ENCODE data around the gene DTWD2.
"Not testable (repeated sequence)": the region's sequence is repeated elsewhere in the genome, so short reads cannot be mapped to it uniquely, and the experiment has no call there.

DTWD2 gene

DNA sequence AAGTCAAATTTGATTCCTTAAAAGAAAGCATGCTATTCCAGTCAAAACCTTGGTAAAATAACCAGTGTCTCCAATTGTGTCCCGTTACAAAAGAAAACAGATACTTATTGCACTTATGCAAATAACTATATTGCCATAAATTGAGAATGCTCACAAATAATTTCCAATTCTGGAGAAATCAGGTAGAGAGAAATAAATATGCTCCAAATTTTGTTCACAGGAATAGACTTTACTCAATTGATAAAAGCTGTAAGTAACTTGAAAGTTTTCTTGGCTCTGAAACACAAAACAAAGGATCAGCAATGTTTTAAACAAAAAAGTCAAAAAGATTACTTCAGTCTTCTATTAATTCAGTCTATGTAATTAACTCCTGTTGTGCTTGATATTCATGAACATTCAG, 7.8 kb upstream of the DTWD2 start:
- FAIRE-seq: no peak

GRCh38 chr5:118994595-118994994, 6.2 kb upstream of the DTWD2 start:
- FAIRE-seq: no peak

GRCh38 chr5:118993118-118993517, 4.8 kb upstream of the DTWD2 start:
- FAIRE-seq: not testable (repeated sequence)

- FAIRE-seq: not testable (repeated sequence)
Observed at GRCh38 chr5:118992055-118992454, 3.7 kb upstream of the DTWD2 start.

DNA sequence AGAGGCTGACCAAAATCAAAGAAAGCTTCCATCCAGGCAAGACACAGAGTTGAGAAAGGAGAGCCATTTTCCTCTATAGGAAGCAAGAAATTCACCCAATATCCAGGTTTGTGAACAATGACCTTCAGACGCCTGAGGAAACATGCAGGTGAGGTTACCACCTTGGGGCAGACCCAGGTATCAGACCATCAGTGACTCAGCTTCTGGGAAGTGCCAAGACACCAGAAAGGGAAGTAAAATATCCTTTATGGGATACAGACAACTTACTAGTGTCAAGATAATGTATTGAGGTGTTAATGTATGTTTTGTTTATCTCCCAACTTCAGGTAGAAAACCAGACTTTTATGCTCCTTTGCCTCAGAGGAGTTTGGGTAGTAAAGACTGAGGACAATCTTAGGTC, 2.2 kb upstream of the DTWD2 start:
- FAIRE-seq: no peak

- no peak for FAIRE-seq
Observed at GRCh38 chr5:118989816-118990215, 1.5 kb upstream of the DTWD2 start.

- no peak for FAIRE-seq
Observed at GRCh38 chr5:118988866-118989180, 476 bp upstream of the DTWD2 start.

- FAIRE-seq: no peak
Observed at GRCh38 chr5:118984602-118985001, 3.7 kb downstream of the DTWD2 start.

DNA sequence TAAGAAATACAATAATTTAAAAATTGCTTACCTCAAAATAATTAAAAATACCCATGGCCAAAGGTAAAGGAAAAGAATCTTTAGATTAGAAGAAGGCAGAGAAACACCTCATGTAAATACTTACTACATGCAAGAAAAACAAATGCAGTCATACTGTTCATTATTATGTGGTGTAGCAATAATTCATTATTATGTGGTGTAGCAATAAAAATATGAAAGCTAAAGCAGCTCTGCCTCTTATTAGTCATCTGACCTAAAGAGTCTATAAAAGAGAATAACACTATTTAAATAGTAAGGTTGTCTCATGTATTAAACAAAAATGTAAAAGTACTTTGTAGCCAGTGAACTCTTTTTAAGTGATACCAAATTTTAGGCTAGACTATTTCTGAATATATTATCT, 6.6 kb downstream of the DTWD2 start:
- FAIRE-seq: no peak

DNA sequence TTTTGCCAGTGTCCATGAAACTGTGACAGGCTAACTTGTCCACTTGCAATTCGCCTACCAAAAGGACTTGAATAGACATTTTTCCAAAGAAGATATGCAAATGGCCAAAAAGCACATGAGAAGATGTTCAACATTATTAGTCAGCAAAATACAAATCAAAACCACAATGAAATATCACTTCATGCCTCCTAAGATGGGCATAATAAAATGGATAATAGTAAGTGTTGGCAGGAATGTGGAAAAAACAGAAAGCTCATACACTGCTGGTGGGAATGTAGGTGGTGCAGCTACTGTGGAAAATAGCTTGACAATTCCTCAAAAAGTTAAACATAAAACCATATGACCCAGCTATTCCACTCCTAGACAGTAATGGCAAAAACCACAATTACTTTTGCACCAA, 7.9 kb downstream of the DTWD2 start:
- no peak for FAIRE-seq

DNA sequence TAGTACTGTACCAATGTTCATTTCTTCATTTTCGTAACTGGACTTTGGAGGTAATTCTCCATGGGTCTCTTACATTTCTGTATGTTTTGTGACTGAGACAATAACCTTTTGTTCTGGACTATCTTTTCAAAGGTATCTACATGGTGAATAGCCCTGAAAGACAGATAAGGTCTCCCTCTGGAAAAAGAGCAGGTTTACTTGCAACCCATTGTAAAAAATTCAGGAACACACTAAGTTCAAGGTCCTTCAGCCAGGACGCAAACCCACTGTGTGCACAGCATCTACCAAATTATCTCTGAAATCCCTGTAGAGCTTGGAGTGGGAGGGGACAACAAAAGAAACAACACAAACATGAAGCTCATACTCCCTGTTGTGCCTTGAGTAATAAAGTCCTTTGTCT, 8.3 kb downstream of the DTWD2 start:
- FAIRE-seq: no peak

DNA sequence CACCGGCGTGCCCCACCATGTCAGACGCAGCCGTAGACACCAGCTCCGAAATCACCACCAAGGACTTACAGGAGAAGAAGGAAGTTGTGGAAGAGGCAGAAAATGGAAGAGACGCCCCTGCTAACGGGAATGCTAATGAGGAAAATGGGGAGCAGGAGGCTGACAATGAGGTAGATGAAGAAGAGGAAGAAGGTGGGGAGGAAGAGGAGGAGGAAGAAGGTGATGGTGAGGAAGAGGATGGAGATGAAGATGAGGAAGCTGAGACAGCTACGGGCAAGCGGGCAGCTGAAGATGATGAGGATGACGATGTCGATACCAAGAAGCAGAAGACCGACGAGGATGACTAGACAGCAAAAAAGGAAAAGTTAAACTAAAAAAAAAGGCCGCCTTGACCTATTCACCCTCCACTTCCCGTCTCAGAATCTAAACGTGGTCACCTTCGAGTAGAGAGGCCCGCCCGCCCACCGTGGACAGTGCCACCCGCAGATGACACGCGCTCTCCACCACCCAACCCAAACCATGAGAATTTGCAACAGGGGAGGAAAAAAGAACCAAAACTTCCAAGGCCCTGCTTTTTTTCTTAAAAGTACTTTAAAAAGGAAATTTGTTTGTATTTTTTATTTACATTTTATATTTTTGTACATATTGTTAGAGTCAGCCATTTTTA, 14.4 kb downstream of the DTWD2 start:
- not testable (repeated sequence) for FAIRE-seq

- no peak for FAIRE-seq
Observed at GRCh38 chr5:118968925-118969375, 19.4 kb downstream of the DTWD2 start.

- no peak for FAIRE-seq
Observed at GRCh38 chr5:118968406-118968911, 19.9 kb downstream of the DTWD2 start.

DNA sequence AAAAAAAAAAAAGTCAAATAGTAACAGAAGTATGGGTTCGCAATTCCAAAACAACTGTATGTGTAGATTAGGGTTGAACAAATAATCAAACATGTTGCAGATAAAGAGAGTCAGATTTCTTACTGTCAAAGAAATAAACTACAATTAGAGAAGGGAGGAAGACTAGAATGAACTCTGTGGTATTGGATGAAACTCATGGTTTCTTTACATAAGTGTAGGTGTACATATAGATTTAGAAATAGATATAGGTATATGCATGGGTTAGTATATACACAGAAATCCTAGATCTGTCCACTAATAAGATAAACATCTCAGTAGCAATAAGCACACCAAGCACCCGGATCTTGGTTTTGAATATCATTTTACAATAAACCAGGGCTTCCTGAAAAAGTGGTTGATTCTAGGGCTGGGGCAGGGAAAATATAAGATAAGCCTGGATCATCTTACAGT, 21.3 kb downstream of the DTWD2 start:
- no peak for FAIRE-seq

DNA sequence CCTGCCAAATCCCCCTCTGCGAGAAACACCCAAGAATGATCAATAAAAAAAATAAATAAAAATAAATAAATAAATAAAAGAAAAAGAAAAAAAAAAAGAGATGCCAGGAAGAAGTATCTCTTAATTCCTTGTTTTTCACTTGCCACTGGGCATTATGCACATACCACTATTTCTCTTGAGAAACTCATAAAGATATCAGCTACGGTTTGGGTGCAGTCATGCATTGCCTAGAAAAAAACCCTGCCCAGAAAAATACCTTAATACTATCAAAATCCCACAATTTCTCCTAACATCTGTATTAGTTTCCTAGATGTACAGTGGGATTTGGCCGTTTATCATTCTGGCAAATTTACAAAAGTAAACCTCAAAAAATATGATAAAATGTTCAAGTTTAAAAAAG, 22.5 kb downstream of the DTWD2 start:
- no peak for FAIRE-seq

GRCh38 chr5:118964970-118965369, 23.4 kb downstream of the DTWD2 start:
- FAIRE-seq: not testable (repeated sequence)

DNA sequence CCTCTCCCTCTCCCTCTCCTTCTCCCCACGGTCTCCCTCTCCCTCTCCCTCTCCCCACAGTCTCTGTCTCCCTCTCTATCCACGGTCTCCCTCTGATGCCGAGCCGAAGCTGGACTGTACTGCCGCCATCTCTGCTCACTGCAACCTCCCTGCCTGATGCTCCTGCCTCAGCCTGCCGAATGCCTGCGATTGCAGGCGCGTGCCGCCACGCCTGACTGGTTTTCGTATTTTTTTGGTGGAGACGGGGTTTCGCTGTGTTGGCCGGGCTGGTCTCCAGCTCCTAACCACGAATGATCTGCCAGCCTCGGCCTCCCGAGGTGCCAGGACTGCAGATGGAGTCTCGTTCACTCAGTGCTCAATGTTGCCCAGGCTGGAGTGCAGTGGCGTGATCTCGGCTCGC, 24.0 kb downstream of the DTWD2 start:
- FAIRE-seq: not testable (repeated sequence)

DNA sequence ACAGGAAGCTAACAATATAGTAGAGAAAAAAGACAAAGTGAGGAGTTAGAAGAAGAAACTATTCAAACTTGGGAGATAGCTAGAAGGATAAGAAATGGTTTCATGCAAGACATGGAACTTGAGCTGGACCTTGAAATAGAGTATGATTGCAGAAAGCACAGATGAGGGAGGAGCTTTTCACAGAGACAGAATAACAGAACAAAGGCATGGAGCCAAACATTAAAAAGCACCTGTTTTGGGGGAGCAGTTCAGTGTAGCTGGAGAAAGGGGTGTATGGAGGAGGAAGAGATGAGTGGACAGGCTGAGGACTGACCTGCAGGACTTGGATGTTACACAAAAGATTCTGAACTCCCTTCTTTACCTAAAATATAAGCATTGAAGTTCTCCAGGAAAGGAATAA, 25.2 kb downstream of the DTWD2 start:
- no peak for FAIRE-seq

GRCh38 chr5:118960557-118960956, 27.8 kb downstream of the DTWD2 start:
- no peak for FAIRE-seq

GRCh38 chr5:118956727-118957126, 31.6 kb downstream of the DTWD2 start:
- peak; percentile 95 for FAIRE-seq

- FAIRE-seq: no peak
Observed at GRCh38 chr5:118953652-118954005, 34.7 kb downstream of the DTWD2 start.

DNA sequence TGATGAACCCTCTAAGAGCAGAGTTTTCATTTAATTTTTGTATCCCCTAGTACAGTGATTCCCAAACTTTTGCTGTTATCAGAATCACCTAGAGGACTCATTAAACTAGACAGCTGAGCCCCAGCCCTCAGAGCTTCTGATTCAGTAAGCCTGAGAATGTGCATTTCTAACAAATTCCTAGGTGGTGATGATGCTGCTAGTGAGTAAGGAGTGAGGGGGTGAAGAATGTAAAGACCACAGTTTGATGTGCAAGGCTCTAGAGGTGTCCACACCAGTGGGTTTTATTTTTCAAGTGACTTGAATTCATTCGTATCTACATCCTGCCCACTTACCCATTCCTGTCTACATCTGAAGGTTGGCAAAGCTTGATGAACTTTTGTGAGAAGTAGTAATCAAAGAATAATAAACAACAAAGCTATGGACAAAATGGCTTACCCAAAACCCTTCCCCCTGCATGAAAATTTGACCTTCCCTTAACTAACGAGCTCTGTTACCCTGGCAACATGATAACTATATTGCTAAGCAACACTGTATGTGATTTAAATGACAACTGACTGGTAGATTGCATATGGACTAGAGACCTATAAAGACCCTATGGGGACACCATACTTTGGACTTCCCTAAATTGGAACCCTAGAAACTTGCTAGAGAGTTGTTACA, 35.2 kb downstream of the DTWD2 start:
- no peak for FAIRE-seq

GRCh38 chr5:118952306-118952705, 36.0 kb downstream of the DTWD2 start:
- not testable (repeated sequence) for FAIRE-seq

- FAIRE-seq: not testable (repeated sequence)
Observed at GRCh38 chr5:118950354-118950753, 38.0 kb downstream of the DTWD2 start.
